ENCODE results near the gene ARMC12.

The ARMC12 gene

DNA sequence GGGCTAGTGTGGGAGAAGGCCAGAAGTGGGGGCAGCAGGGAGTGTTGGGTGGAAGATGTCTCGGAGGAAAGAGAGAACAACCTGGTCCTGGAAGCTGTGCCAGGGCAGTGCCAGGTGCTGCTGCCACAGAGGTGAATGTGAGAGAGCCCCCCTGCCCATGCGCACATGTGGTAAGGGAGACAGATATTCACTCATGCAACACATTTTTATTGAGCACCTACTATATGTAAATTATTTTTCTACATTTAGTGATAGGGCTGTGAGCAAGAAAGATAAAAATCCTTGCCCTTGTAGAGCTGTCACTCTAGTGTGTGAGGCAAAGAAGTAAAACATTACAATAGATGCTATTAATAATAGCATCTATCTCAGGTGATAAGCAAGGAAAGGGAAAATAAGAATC, 44.5 kb downstream of the ARMC12 start:
- Histone ChIP-seq H3K9me3 (ENCODE audit: insufficient read depth, low read length) (no peaks in the 10 kb centered on the region), H3K27me3 (ENCODE audit: insufficient read depth, insufficient read length) (peaks cover 3% of the 10 kb centered on the region), H3K9ac (ENCODE audit: insufficient read length, low read depth) (no peak overlapping the region), H3K4me1 (ENCODE audit: insufficient read depth, insufficient read length) (no peaks in the 10 kb centered on the region), H3K36me3 (ENCODE audit: insufficient read depth, insufficient read length, low read length) (no peaks in the 10 kb centered on the region), H3K4me3 (ENCODE audit: insufficient read length, low read depth) (no peak overlapping the region)
- TF ChIP-seq ZNF274 (IDR thresholded peaks at IDR 0.05; ENCODE audit: low read depth, low read length) = no peak
- no peak for TF ChIP-seq YY1 (IDR thresholded peaks at IDR 0.05; ENCODE audit: insufficient read depth, insufficient read length)
- no peak for TF ChIP-seq SUZ12 (IDR thresholded peaks at IDR 0.05; ENCODE audit: extremely low read depth, insufficient read depth, insufficient read length)
- DNase-seq (ENCODE audit: low read depth, low spot score) = no peak

DNA sequence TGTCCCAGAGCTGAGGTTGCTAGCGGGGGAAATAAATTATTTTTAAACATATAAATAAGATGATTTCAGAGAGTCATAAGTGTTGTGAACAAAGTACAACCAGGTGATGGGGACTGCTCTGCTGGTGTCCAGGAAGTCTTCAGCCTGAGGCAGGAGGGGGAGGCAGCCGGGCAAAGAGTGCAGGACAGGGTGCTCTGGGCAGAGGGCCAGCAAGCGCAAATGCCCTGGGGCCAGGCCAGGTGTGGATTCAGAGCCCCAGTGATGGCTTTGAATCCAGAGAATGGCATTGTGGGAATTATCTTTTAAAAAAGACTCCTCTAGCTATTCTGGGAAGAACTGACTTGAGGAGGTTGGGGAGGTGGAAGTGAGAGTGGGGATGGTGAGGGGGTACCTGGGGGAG, 45.6 kb downstream of the ARMC12 start:
- Histone ChIP-seq H3K9ac (ENCODE audit: insufficient read length, low read depth) (no peak overlapping the region), H3K36me3 (ENCODE audit: insufficient read depth, insufficient read length, low read length) (no peaks in the 10 kb centered on the region), H3K4me3 (ENCODE audit: insufficient read length, low read depth) (no peak overlapping the region), H3K27me3 (ENCODE audit: insufficient read depth, insufficient read length) (peaks cover under 1% of the 10 kb centered on the region), H3K9me3 (ENCODE audit: insufficient read depth, low read length) (no peaks in the 10 kb centered on the region), H3K4me1 (ENCODE audit: insufficient read depth, insufficient read length) (no peaks in the 10 kb centered on the region)
- no peak for DNase-seq (ENCODE audit: low read depth, low spot score)
- no peak for TF ChIP-seq ZNF274 (IDR thresholded peaks at IDR 0.05; ENCODE audit: low read depth, low read length)
- TF ChIP-seq SUZ12 (IDR thresholded peaks at IDR 0.05; ENCODE audit: extremely low read depth, insufficient read depth, insufficient read length) = no peak
- TF ChIP-seq YY1 (IDR thresholded peaks at IDR 0.05; ENCODE audit: insufficient read depth, insufficient read length) = no peak

DNA sequence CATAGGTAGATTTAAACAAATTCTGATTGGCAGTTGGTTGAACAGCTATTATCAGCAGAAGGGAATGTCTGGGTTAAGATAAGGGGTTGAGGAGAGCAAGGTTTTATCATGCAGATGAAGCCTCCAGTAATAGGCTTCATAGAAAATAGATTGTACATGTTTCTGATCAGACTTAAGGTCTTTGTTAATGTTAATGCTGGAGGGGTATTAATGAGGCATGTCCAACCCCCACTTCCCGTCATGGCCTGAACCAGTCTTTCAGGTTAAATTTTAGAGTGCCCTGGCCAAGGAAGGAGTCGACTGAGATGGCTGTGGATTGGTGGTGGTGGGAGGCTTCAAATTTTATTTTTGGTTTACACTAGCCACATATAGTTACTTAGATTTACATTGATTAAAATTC, 47.4 kb downstream of the ARMC12 start:
- DNase-seq (ENCODE audit: low read depth, low spot score) = no peak
- Histone ChIP-seq H3K36me3 (ENCODE audit: insufficient read depth, insufficient read length, low read length) (no peaks in the 10 kb centered on the region), H3K9me3 (ENCODE audit: insufficient read depth, low read length) (no peaks in the 10 kb centered on the region), H3K27me3 (ENCODE audit: insufficient read depth, insufficient read length) (no peaks in the 10 kb centered on the region), H3K4me1 (ENCODE audit: insufficient read depth, insufficient read length) (no peaks in the 10 kb centered on the region), H3K4me3 (ENCODE audit: insufficient read length, low read depth) (no peak overlapping the region), H3K9ac (ENCODE audit: insufficient read length, low read depth) (no peak overlapping the region)
- no peak for TF ChIP-seq ZNF274 (IDR thresholded peaks at IDR 0.05; ENCODE audit: low read depth, low read length)
- TF ChIP-seq SUZ12 (IDR thresholded peaks at IDR 0.05; ENCODE audit: extremely low read depth, insufficient read depth, insufficient read length) = no peak
- TF ChIP-seq YY1 (IDR thresholded peaks at IDR 0.05; ENCODE audit: insufficient read depth, insufficient read length) = no peak

DNA sequence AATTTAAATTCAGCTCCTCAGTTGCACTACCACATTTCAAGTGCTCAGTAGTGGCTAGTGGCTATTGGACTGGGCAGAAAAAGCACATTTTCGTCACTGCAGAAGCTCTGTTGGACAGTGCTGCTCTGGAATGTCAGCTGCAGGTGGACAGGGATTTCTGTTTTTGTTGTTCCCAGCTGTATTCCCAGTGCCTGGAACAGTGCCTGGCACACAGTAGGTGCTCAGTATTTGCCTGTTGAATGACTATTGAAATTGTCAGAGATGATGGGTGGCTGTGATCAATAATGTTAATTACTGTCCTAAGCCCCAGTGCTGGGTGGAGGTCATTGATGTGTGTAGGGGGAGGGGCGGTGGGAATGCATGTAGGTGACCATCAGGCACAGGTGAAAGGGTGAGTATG, 49.4 kb downstream of the ARMC12 start:
- Histone ChIP-seq H3K9me3 (ENCODE audit: insufficient read depth, low read length) (no peaks in the 10 kb centered on the region), H3K36me3 (ENCODE audit: insufficient read depth, insufficient read length, low read length) (no peaks in the 10 kb centered on the region), H3K27me3 (ENCODE audit: insufficient read depth, insufficient read length) (no peaks in the 10 kb centered on the region), H3K9ac (ENCODE audit: insufficient read length, low read depth) (no peak overlapping the region), H3K4me1 (ENCODE audit: insufficient read depth, insufficient read length) (no peaks in the 10 kb centered on the region), H3K4me3 (ENCODE audit: insufficient read length, low read depth) (no peak overlapping the region)
- TF ChIP-seq ZNF274 (IDR thresholded peaks at IDR 0.05; ENCODE audit: low read depth, low read length) = no peak
- DNase-seq (ENCODE audit: low read depth, low spot score) = no peak

DNA sequence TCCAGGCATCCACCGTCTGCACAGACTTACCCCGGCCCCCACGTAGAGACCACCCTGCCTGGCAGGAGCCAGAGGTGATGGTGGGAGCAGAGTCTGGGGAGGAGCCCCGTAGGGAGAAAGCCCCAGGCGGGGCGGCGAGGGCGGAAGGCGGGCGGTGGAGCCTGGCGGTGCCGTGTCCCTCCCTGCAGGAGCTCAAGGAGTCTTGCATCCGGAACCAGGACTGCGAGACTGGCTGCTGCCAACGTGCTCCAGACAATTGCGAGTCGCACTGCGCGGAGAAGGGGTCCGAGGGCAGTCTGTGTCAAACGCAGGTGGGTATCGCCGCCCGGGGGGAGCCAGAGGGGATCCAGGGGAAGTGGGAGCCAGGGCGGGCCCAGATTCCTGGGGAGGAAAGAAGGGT, 50.0 kb downstream of the ARMC12 start:
- H3K9ac ChIP-seq (ENCODE audit: insufficient read length, low read depth) = no peak overlapping the region
- TF ChIP-seq SUZ12 (IDR thresholded peaks at IDR 0.05; ENCODE audit: extremely low read depth, insufficient read depth, insufficient read length) (no peak), YY1 (IDR thresholded peaks at IDR 0.05; ENCODE audit: insufficient read depth, insufficient read length) (no peak), ZNF274 (IDR thresholded peaks at IDR 0.05; ENCODE audit: low read depth, low read length) (no peak)

DNA sequence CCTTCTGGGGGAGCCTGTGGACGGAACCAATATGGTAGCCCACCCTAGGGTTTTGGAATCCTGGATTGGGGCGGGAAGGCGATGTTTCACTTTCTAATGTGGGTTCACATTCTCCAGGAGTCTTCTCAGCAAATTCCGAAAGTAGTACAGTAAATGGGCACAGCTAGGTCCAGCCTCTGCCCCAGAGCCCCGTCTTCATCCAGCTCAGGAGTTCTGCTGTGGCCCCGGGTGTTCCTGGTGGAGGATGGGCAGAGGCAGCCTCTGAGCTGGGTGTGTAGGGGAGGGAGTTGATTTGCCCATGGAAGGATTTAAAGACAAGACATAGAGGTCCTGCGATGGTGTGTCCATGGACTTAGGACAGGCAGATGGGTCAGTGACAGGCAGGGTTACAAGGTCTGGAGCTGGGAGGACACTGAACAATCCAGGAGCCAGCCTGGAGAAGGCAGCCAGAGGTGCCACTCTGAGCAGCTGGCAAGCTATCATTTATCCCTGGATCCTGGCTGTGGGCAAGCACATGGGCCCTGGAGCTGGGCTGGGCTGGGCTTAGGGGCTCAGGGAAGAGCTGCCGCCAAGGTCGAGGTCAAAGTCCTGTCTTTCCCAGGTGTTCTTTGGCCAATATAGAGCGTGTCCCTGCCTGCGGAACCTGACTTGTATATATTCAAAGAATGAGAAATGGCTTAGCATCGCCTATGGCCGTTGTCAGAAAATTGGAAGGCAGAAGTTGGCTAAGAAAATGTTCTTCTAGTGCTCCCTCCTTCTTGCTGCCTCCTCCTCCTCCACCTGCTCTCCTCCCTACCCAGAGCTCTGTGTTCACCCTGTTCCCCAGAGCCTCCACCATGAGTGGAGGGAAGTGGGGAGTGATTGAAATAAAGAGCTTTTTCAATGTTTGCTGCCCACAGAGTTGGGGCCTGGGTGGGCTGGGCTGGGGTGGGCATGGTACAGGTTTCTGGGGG, 50.7 kb downstream of the ARMC12 start:
- Histone ChIP-seq H3K27me3 (ENCODE audit: insufficient read depth, insufficient read length) (no peaks in the 10 kb centered on the region), H3K36me3 (ENCODE audit: insufficient read depth, insufficient read length, low read length) (no peaks in the 10 kb centered on the region), H3K4me1 (ENCODE audit: insufficient read depth, insufficient read length) (no peaks in the 10 kb centered on the region), H3K9me3 (ENCODE audit: insufficient read depth, low read length) (no peaks in the 10 kb centered on the region), H3K4me3 (ENCODE audit: insufficient read length, low read depth) (no peak overlapping the region), H3K9ac (ENCODE audit: insufficient read length, low read depth) (no peak overlapping the region)
- no peak for DNase-seq (ENCODE audit: low read depth, low spot score)
- TF ChIP-seq SUZ12 (IDR thresholded peaks at IDR 0.05; ENCODE audit: extremely low read depth, insufficient read depth, insufficient read length) = no peak
- no peak for TF ChIP-seq YY1 (IDR thresholded peaks at IDR 0.05; ENCODE audit: insufficient read depth, insufficient read length)
- TF ChIP-seq ZNF274 (IDR thresholded peaks at IDR 0.05; ENCODE audit: low read depth, low read length) = no peak

More for the DNA sequence above, 50.0 kb downstream of the ARMC12 start:
- DNase-seq (ENCODE audit: low read depth, low spot score) = no peak
- no peak overlapping the region for H3K4me3 ChIP-seq (ENCODE audit: insufficient read length, low read depth)
- no peaks in the 10 kb centered on the region for H3K36me3 ChIP-seq (ENCODE audit: insufficient read depth, insufficient read length, low read length)
- no peaks in the 10 kb centered on the region for H3K9me3 ChIP-seq (ENCODE audit: insufficient read depth, low read length)
- H3K27me3 ChIP-seq (ENCODE audit: insufficient read depth, insufficient read length) = no peaks in the 10 kb centered on the region
- no peaks in the 10 kb centered on the region for H3K4me1 ChIP-seq (ENCODE audit: insufficient read depth, insufficient read length)

DNA sequence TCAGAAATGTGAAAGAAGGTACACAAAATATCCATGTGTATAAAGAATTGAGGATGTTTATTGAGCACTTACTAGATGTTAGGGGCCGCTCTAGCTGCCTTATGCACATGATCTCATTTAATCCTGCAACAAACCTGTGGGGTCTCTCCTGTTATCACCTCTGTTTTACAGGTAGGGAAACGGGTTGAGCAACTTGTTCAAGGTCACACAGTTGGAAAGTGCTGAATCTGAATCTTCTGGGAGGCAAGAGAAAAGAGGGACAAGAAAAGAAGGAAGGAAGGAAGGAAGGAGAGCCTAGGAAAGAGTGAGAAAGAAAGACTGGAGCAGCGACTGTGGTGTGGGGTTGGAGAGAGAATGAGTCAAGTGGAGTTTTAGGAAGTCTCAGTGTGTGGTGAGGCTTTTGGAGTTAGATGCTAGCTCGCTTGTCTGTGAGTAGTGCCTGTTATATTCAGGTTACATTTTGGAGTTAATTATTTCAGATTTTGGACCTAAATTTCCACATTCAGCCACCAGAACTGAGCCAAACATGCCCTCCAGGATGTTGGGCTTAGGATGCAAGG, 51.7 kb downstream of the ARMC12 start:
- no peaks in the 10 kb centered on the region for H3K4me1 ChIP-seq (ENCODE audit: insufficient read depth, insufficient read length)
- H3K27me3 ChIP-seq (ENCODE audit: insufficient read depth, insufficient read length) = no peaks in the 10 kb centered on the region
- no peak overlapping the region for H3K4me3 ChIP-seq (ENCODE audit: insufficient read length, low read depth)
- H3K9ac ChIP-seq (ENCODE audit: insufficient read length, low read depth) = no peak overlapping the region
- no peak for DNase-seq (ENCODE audit: low read depth, low spot score)
- TF ChIP-seq SUZ12 (IDR thresholded peaks at IDR 0.05; ENCODE audit: extremely low read depth, insufficient read depth, insufficient read length) (no peak), YY1 (IDR thresholded peaks at IDR 0.05; ENCODE audit: insufficient read depth, insufficient read length) (no peak), ZNF274 (IDR thresholded peaks at IDR 0.05; ENCODE audit: low read depth, low read length) (no peak)
- H3K36me3 ChIP-seq (ENCODE audit: insufficient read depth, insufficient read length, low read length) = no peaks in the 10 kb centered on the region
- H3K9me3 ChIP-seq (ENCODE audit: insufficient read depth, low read length) = no peaks in the 10 kb centered on the region

Data from NT2/D1 (cell line).